Endometrial microvascular endothelial cells (primary cell): ENCODE results near the gene LIN7C. TPM values are rescaled to one million over a fixed set of nuclear protein-coding genes. Genes with fewer than 3 reads are reported as not detected.

Experiments
- in situ Hi-C: cut with HindIII; loops from 2 replicates; pipeline ENCODE4 v1.10.0; 2017; ENCODE audit warnings: low sequenced_read_pairs, low pct_unique_long_range_greater_than_20kb; ENCODE audit errors: inconsistent ontology term
- total RNA-seq: library from RNA; depleted of rRNA; stranded (reverse); fragments of >200 nt; gene quantifications from one replicate; pipeline ENCODE4 v1.2.3, GENCODE V29; 2015; ENCODE audit errors: inconsistent ontology term

The LIN7C gene
- total RNA-seq, 1 donor from 2014 or later: 36.6 TPM

DNA sequence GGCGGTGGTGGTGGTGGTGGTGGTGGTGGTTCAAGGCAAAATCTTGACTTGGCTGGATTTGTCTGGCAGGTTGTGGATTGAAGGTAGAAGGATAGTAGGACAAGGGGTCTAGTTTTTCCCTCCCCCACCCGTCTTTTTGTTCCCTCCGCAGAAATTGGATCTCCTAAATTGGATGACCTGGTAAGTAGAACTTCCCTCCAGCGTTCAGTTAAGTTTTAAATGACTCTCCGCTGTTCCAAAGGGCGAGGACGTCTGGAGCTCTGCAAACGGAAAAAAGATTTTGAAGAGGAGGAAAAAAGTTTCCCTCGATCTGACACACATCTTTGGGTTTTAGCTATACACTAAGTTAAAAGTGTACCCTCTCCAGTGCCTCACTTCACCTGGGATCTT lies 33.6 kb downstream of the LIN7C start:
- in situ Hi-C loops: no loop called here

DNA sequence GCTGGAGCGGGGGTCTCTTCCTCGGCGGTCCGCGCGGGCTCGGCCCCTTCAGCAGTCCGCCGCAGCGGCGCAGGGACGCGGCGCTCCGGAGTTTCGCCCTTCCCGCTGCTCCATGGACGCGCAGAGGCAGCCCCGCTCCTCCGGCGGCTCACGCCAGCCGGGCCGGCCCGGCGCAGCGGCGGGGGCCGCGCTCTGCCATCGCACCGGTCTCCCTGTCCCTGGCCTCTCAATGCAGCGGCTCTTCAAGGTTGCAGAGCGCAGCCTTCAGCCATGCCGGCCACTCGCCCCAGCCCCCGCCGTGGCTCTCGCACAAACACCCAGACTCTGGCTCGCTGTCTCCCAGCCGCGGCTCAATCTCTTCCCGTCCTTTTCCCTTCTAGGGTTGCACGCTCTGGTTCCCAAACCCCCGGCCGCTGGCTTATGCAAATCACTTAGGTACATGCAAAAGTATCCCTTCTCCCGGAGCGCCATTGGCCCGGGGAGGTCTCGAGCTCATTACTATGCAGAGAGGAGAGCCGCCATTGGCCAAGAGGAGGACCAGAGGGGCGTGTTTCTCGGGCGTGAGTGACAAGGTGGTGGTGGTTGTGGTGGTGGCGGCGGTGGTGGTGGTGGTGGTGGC lies 34.1 kb downstream of the LIN7C start, which contains the start of gene LGR4:
LGR4 (minus strand) TSS at position 393 of the 619 bp plus-strand sequence. CDS start 488 bp downstream, outside the sequence.
- in situ Hi-C loops: no loop called here

DNA sequence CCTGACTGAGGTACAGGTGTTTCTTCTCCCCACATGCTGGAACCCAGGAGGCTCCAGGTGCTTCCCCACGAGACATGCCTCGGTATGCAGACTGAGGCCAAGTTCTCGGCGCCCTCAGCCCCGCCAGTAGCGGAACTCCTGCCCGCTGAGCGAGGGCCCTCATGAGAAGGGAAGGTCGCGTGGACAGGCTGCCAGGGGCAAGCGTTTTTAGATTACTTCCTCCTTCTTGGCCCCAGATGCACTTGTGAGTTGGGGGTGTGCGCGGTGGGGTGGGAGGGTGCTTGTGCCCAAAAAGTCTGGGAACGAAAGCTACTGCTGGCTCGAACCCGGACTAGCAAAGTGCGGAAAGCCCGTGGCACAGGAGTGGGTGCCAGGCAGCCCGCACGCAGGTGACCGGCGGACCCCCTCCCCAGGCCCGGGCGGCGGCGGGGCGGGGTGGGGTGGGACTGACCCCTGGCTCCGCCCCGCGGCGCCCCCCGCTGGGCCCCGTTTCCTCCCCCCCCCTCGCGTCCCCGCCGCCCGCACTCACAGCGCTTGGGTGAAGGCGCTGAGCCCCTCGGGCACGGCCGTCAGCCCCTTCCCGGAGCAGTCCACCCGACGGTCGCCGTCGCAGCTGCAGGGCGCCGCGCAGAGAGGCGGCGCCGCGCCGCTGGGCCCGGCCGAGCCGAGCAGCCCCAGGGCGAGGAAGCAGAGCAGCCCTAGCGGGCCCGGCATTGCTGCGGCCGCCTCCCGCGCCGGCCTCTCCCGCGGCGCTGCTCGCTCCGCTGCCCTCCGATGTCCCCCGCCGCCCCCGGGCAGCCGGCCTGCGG lies 34.8 kb downstream of the LIN7C start:
- in situ Hi-C loops: no loop called here

DNA sequence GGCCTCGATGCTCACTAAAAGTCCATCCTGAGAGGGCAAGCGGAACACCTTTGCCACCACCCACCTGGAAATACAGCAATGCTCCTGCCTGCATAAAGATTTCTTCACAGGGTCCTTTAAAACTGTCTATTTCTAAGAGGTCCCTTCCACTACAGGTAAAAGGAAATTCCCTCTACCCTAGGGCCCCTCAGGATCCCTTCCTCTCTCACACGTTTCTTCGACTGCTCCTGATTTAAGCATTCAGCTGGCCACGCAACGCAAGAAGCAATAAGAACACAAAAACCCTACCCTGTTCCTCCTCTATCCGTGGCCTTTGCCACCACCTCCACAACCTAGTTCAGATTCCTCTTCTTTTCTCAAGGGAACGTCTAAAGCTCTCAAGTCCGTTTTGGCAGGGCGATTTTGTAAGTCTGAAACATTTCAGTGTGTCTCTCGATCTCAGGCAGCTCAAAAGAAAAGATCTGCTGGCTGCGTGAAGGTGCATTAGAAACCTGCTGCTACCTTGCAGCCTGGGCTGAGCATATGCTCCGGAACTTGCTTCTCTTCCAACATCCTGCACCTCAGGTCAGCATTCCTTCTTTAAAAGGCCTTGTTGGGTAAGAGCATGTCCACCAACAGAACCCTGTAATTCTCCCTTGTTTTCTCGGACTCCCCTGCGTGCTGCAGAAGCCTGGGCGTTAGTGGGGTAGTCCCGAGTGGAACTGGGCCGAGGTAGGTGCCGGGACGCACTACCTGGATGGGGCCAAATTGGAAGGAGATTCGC lies 35.6 kb downstream of the LIN7C start:
- in situ Hi-C loops: no loop called here

DNA sequence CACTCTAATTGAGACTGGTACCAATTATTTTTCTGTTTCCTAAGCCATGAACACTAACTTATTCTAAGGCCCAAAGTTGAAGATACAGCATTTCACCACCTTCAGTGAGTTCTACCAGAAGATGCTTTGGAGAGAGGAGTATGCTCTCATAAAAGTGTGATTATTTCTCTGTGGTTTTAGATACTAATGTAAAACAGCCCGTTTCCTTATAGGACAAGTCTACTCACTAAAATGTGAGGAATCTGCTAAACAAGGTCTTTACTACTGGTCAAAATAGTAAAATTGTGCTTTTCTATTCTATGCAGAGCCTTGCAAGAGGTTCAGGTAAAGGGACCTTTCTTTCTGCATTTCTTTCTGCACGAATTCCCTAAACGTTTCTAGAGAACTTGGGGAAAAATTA lies 36.4 kb downstream of the LIN7C start:
- in situ Hi-C loops: no loop called here

DNA sequence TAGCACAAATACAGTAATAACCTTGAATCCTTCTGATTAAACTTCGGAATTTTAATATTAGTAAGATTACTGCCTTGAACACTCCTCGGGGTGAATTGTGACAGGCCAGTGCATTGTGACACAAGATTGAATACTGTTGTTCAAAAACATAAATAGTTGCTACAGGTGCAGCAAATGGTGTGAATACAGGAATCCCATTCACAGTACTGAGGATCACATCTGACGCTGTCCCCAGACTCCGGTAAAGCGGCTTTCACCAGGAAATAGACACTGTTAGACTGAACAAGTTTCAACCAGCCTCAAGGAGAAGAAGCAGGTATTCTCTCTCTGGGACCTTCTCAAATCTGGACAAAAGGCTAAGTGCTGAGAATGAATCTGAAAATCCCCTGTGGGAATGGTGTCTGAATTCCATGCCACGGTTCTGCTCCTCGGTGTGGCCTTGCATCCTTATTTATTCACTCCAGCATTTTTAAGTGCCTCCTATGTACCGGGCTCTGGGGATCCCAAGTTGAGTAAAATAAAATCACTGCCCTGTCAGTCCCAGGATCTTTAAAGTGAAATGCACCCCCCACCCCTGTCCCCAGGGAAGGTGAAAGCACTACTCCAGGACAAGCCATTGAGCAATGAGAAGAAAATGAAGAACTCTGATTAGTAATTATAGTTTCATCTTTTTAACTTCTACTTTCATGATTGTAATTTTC lies 37.4 kb downstream of the LIN7C start:
- in situ Hi-C loops: no loop called here

DNA sequence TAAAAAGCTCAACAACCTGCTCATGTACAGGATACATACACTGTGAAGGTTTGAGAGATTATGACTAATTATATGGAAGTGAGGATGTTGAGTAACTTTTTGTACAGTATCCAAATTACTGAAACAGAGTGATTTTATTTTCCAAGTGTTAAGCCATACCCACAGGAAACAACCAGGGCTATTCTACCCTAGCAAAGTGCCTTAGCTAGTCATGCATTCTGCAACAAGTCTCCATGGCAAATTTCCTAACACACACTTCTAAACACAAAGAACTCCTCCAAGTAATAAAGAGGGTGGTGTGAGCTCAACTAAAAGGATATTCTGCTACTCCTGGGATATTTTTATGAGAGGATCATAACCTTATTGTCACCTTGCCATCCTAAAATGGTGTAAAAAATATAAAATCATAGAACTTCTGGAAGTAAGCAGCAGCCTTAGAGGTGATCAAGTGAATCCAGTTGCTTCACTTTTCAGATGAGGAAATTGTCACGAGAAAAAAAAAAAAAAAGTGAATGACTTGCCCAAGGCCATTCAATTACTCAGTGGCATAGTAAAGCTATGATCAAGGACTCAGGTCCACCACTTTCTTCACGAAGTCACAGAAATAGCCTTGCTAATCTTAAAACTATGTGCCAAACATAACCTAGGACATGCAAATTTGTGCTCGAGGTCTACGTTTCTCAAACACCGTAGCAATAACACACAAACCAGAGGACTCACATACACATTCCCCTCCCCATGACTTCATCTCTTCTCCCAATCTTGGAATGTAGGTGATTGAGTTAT lies 38.2 kb downstream of the LIN7C start:
- in situ Hi-C loops: no loop called here

DNA sequence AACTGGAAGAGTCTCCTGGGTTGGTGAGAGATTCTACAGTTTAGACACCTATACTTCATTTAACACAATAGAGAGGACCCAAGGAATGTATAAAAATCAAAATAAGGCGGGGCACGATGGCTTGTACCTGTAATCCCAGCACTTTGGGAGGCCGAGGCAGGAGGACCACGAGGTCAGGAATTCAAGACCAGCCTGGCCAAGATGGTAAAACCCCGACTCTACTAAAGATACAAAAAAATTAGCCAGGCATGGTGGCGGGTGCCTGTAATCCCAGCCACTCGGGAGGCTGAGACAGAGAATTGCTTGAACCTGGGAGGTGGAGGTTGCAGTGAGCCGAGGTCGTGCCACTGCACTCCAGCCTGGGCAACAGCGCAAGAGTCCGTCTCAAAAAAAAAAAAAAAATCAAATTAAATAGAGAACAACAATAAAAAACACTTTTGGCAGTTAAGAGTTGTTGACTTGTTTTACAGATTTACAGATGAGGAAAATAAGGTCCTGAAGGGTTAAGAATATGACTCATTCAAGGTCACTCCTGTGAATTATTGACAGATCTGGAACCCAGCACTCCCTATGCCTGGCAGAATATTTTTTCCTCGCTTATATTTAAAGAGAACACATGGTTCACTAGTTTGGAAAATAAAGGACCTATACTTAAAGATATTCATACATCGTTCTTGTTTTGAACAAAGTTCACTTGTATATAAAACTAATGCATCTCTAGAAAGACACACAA lies 39.2 kb downstream of the LIN7C start:
- in situ Hi-C loops: no loop called here

DNA sequence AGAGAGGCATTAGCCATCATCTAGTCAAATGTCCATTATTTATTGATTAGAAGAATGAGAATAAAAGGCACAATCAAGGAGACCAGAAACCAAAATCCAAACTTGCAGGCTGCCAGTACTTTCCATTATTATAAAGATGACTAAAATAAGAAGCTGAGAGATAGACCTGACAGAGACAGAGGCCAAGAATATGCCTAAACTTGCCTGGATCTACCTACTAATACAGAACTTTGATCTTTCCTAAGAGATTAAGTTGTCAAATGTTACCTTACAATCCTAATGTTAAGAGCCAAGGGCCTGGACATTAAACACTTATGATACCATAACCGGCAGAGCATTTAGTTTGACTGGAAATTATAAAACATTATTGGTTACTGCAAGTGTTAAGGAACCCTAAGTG lies 40.2 kb downstream of the LIN7C start:
- in situ Hi-C loops: no loop called here

DNA sequence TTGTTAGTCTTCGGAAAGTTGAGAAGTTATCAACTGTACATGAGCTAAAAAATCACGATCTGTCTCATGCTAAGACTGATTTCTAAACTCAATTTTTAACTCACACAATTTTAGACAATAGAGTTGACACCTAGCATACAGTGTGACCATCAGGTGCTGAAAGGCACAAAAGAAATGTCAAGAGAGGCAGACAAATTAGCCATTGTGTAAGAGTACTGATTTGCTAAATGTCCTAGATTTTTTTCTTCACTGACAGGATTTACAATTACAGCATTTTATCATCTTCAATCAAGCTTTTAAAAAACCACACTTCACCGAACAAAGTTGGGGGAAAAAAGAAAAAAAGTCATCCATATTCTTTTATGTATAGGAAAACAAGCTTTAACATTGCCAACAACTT lies 40.9 kb downstream of the LIN7C start:
- in situ Hi-C loops: no loop called here

DNA sequence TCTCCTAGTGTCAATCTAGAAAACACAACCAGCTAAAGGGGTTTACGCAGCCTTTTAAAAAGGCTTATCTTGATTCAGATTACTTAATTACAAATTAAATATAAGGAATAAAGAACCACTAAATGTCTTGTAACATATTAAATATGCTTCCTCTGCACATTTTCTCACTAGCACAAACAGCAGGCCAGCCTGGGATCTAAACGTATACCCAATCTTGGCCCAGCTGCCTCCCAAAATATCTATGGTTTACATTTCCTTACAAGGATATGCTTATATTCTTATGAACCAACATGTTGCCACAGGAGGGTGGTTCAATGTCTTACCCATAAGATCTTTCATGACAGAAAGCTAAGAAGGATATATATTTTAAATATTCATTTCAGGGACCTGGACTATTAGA lies 41.7 kb downstream of the LIN7C start:
- in situ Hi-C loops: no loop called here

DNA sequence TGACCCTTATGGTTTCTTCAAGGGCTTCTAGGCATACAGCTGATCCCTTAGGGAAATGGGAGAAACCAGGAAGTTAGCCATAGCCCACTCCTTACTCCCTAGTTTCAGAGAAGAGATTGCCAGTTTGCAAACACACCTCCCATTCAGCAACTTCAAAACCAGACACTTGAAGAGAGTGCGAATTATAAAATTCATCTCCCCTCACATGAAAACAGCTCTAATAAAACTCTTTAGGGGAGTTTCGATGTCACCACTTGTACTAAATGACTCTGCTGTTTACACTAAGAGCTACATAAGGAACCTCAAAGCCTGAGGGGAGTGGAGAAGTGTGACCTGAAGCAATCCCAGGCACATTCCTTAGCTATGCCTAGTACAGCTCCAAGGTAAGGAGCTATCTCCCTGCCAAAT lies 42.3 kb downstream of the LIN7C start:
- in situ Hi-C loops: no loop called here

DNA sequence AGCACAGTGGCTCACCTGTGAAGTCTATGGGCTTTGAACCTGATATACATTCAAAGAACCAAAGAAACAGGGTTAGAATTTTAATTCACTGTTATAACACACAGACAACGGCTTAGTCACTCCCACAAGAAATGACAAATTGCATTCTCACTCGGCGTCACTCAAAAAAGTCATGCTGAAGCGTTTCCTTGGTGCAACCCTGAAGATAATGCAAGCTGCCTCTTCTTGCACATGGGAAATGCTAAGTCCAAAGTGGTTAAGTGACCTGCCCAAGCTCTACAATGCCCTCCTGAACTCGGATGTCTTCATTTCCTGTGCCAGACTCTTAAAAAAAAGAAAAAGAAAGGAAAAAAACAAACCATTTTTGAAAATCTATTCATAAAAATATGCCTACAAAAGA lies 44.0 kb downstream of the LIN7C start:
- in situ Hi-C loops: no loop called here

DNA sequence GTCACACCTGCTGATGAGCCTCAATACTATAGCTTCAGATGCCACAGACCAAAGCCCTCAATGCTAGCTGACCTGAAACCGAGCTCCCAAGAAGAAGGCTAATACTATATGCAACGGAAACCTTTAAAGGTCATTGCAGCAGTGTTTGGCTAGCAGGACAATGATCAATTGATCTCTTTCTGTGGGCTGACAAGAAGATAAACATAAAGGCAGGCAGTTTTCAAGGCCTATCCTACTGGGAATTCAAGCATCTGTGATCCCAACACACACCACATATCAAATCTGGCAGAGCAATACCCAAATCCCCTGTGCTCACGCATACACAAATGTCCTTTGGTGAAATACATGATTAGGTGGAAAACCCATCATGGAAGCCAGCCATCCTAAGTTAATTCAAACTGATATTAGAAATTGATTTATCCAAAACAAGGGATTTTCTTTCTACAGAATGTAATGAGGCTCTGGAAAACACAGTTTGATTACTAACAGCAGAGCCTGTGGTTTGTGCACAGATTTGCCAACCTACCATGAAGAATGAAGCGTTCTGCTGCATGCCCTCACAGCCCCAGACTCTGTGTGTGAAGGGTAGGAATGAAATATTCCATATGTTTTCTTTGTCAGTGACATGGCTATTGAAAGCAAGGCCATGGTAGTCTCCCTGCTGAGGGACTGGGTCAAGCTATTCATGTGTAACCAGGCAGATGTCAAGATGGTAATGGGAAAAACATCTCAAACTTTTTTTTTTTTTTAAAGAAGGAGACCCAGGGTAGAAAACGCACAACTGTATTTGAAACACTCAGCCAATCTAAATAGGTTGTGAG lies 46.2 kb downstream of the LIN7C start:
- in situ Hi-C loops: no loop called here

DNA sequence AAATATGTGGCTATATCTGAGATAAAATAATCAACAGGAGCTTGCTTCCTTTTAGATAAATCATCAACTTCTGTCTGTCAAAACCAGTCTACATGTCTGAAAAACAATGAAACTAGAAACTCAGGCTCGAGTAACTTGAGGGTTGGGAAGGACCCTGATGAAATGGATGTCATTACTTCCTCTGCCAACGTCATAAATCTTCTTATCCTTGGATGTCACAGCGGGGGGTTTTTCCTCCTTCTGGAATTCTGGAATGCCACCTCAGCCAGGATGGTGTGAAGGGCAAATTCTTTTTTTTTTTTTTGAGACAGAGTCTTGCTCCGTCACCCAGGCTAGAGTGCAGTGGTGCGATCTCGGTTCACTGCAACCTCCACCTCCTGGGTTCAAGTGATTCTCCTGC lies 47.4 kb downstream of the LIN7C start:
- in situ Hi-C loops: no loop called here

DNA sequence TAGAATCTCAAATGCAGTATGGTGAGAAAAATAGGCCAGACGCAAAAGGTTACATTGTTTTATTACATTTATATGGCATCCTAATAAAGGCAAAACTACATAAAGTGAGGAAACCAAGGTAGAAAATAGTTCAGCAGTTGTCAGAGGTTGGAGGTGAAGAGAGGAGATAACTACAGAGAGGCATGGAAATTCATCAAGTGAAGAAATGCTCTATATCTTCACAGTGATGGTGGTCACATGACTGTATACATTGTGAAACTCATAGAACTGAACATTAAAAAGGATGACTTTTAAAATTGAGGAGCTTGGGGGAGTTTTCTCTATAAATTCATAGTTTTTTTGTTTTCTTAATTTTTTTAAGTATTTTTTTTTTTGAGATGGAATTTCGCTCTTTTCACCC lies 48.4 kb downstream of the LIN7C start:
- in situ Hi-C loops: no loop called here

DNA sequence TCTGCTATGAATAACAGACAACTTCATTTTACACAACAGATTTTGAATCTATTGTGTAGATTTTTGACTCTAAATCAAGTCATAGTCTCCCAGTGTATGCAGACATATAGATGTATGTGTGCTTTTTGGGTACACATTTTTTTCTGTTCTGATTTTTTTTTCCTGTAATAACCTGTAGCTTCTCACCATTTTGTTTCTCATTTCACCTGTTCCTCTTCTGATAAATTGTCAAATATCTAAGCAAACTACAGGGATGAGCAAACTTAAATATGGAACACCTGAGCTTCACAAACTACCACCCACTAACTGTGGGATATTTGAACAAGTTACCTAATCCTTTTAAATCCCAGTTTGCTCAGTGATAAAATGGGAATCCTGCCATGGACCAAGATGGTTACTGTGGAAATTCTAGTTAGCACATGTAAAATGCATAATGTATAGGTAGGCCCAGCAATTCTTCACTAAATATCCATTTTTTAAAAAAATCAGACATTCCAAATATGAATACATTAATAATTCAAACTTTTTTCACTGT lies 49.7 kb downstream of the LIN7C start:
- in situ Hi-C loops: no loop called here
